H1 (cell line): Measurements from ENCODE around the gene SGSH. TPM values are rescaled to one million over a fixed set of nuclear protein-coding genes. Genes with fewer than 3 reads are reported as not detected.

Experiments used
- CTCF ChIA-PET: fragments of 300-600 bp; sonication (Branson Sonifier 250); formaldehyde crosslinking; loops from one replicate; lab custom pipeline; 2021; ENCODE audit not compliant: partially characterized antibody; lab: Charles Lee
- POLR2A ChIA-PET: fragments of 300-600 bp; sonication (Branson Sonifier 250); formaldehyde crosslinking; loops from one replicate; lab custom pipeline; 2021; ENCODE audit warnings: inconsistent platforms; ENCODE audit not compliant: partially characterized antibody; lab: Charles Lee
- DNase-seq, 2 experiments: peaks; one replicate each; pipeline versions ENCODE4 v3.0.0 to v3.0.0-alpha.2; 2010 to 2022; ENCODE audit warnings: low spot score in 2 of 2, low read depth in 1 of 2, mixed read lengths in 1 of 2
- FAIRE-seq: peaks from 2 replicates; lab custom pipeline; 2011; peaks lifted over from hg19 to GRCh38; lab: Jason Lieb, UNC
- H2AFZ ChIP-seq: 2 replicates; pipeline ENCODE4 v1.8.1; 2012; ENCODE audit warnings: low read length, inconsistent platforms
- H2AK5ac ChIP-seq: 2 replicates; pipeline ENCODE4 v1.6.1; 2013; ENCODE audit warnings: low read depth, low read length
- H2BK120ac ChIP-seq: replicated peaks from 2 replicates; pipeline ENCODE3; 2013; ENCODE audit warnings: low read depth, low read length, inconsistent platforms
- H2BK12ac ChIP-seq: 2 replicates; pipeline ENCODE4 v1.6.1; 2013; ENCODE audit warnings: low read depth, low read length
- H2BK15ac ChIP-seq: 2 replicates; pipeline ENCODE4 v1.6.1; 2013; ENCODE audit warnings: low read length
- H2BK20ac ChIP-seq: 2 replicates; pipeline ENCODE4 v1.6.1; 2013; ENCODE audit warnings: low read length
- H2BK5ac ChIP-seq: 2 replicates; pipeline ENCODE4 v1.6.1; 2013; ENCODE audit warnings: low read depth, low read length
- H3K14ac ChIP-seq: 2 replicates; pipeline ENCODE4 v1.6.1; 2013; ENCODE audit warnings: inconsistent platforms; ENCODE audit not compliant: insufficient read length
- H3K18ac ChIP-seq: 2 replicates; pipeline ENCODE4 v1.6.1; 2013; ENCODE audit warnings: low read length; ENCODE audit errors: extremely low read depth
- H3K23ac ChIP-seq: 2 replicates; pipeline ENCODE4 v1.6.1; 2013; ENCODE audit warnings: inconsistent platforms; ENCODE audit not compliant: insufficient read length
- H3K23me2 ChIP-seq: 2 replicates; pipeline ENCODE4 v1.6.1; 2013; ENCODE audit warnings: low read depth, low read length
- H3K27ac ChIP-seq: 2 replicates; pipeline ENCODE4 v1.6.1; 2011; ENCODE audit warnings: low read depth, low read length, inconsistent platforms
- H3K27me3 ChIP-seq, 4 experiments: replicated peaks in 1 of 4; 1 replicate in 1 of 4; 2 replicates in 3 of 4; pipeline versions ENCODE4 v1.6.1 to v1.8.1; 2011 to 2013; ENCODE audit warnings: low read length in 3 of 4, mild to moderate bottlenecking in 3 of 4, inconsistent platforms in 2 of 4, mixed read lengths in 2 of 4, moderate library complexity in 1 of 4; ENCODE audit not compliant: control insufficient read depth in 3 of 4, insufficient read depth in 3 of 4; ENCODE audit errors: extremely low read depth in 1 of 4
- H3K36me3 ChIP-seq, 4 experiments: 2 replicates each; pipeline versions ENCODE4 v1.6.1 to v1.8.1; 2011 to 2013; ENCODE audit warnings: mild to moderate bottlenecking in 4 of 4, low read length in 3 of 4, moderate library complexity in 2 of 4, control low read depth in 1 of 4, inconsistent platforms in 1 of 4; ENCODE audit not compliant: insufficient read depth in 4 of 4, control insufficient read depth in 2 of 4
- H3K4ac ChIP-seq: replicated peaks from 2 replicates; pipeline ENCODE3; 2013; ENCODE audit warnings: low read length, low read depth, mixed read lengths, inconsistent platforms; ENCODE audit not compliant: insufficient read length
- H3K4me1 ChIP-seq, 4 experiments: replicated peaks in 1 of 4; 1 replicate in 1 of 4; 2 replicates in 3 of 4; pipeline versions ENCODE4 v1.6.1 to v1.8.1; 2011 to 2013; ENCODE audit warnings: low read length in 3 of 4, inconsistent platforms in 2 of 4, mixed read lengths in 1 of 4; ENCODE audit not compliant: insufficient read depth in 4 of 4, control insufficient read depth in 3 of 4
- H3K4me2 ChIP-seq, 2 experiments: 2 replicates each; pipeline versions ENCODE4 v1.6.1 to v1.8.1; 2011 to 2013; ENCODE audit warnings: low read depth in 2 of 2, low read length in 2 of 2, control low read depth in 1 of 2, inconsistent platforms in 1 of 2, mild to moderate bottlenecking in 1 of 2; ENCODE audit not compliant: insufficient read depth in 1 of 2
- H3K4me3 ChIP-seq, 4 experiments: fragments of 200-600, 300-600 bp in 1 of 4; sonication (generic), shearing (Covaris generic), sonication (Bioruptor Twin) in 1 of 4; 2 replicates each; pipeline versions ENCODE4 v1.5.1 to v1.8.1; 2011 to 2016; ENCODE audit warnings: low read length in 4 of 4, low read depth in 3 of 4, control low read depth in 2 of 4, inconsistent platforms in 2 of 4, mild to moderate bottlenecking in 2 of 4, mixed read lengths in 1 of 4, moderate library complexity in 1 of 4; ENCODE audit not compliant: insufficient read depth in 2 of 4; ENCODE audit errors: extremely low read depth in 1 of 4
- H3K56ac ChIP-seq: replicated peaks from 2 replicates; pipeline ENCODE3; 2013; ENCODE audit warnings: low read depth, mild to moderate bottlenecking, mixed read lengths, low read length, inconsistent platforms; ENCODE audit not compliant: insufficient read length
- H3K79me1 ChIP-seq: 2 replicates; pipeline ENCODE4 v1.6.1; 2013; ENCODE audit warnings: low read depth, low read length, control low read depth
- H3K79me2 ChIP-seq, 2 experiments: 2 replicates each; pipeline versions ENCODE4 v1.6.1 to v1.8.1; 2012 to 2013; ENCODE audit warnings: low read length in 2 of 2, mild to moderate bottlenecking in 2 of 2, inconsistent platforms in 1 of 2; ENCODE audit not compliant: insufficient read depth in 2 of 2, control insufficient read depth in 1 of 2
- H3K9ac ChIP-seq, 4 experiments: replicated peaks in 1 of 4; 1 replicate in 1 of 4; 2 replicates in 3 of 4; pipeline versions ENCODE4 v1.6.1 to v1.8.1; 2011 to 2013; ENCODE audit warnings: low read depth in 3 of 4, low read length in 3 of 4, control low read depth in 2 of 4, mild to moderate bottlenecking in 2 of 4, moderate library complexity in 2 of 4, inconsistent platforms in 1 of 4; ENCODE audit errors: extremely low read depth in 1 of 4
- H3K9me3 ChIP-seq, 2 experiments: 2 replicates each; pipeline versions ENCODE4 v1.6.1 to v1.8.1; 2012 to 2013; ENCODE audit warnings: mild to moderate bottlenecking in 2 of 2, moderate library complexity in 2 of 2, control low read depth in 1 of 2, inconsistent platforms in 1 of 2, low read depth in 1 of 2, low read length in 1 of 2, mixed read lengths in 1 of 2; ENCODE audit not compliant: insufficient read depth in 2 of 2
- H4K20me1 ChIP-seq, 2 experiments: replicated peaks in 1 of 2; 2 replicates each; pipeline versions ENCODE3 to v1.8.1; 2011 to 2013; ENCODE audit warnings: inconsistent platforms in 2 of 2, low read length in 2 of 2, mild to moderate bottlenecking in 1 of 2; ENCODE audit not compliant: insufficient read depth in 2 of 2, control insufficient read depth in 1 of 2
- H4K5ac ChIP-seq: 2 replicates; pipeline ENCODE4 v1.6.1; 2013; ENCODE audit warnings: low read length, low read depth, mixed read lengths, inconsistent platforms; ENCODE audit not compliant: insufficient read length
- H4K8ac ChIP-seq: 2 replicates; pipeline ENCODE4 v1.8.0; 2013; ENCODE audit warnings: mild to moderate bottlenecking, moderate library complexity, low read length, inconsistent platforms; ENCODE audit not compliant: insufficient read depth; ENCODE audit errors: extremely low read depth
- H4K91ac ChIP-seq: replicated peaks from 2 replicates; pipeline ENCODE3; 2013; ENCODE audit warnings: low read length, mixed read lengths, inconsistent platforms; ENCODE audit not compliant: insufficient read length
- CBX5 ChIP-seq: fragments of 300-800, 300-1000 bp; sonication (generic); IDR thresholded peaks from 2 replicates; pipeline ENCODE4 v1.7.1; 2016; ENCODE audit warnings: antibody characterized with exemption, low read length, low read depth
- CEBPB ChIP-seq: IDR thresholded peaks from 2 replicates; pipeline ENCODE4 v1.6.1; 2012; ENCODE audit warnings: low read depth, low read length
- EGR1 ChIP-seq: IDR thresholded peaks from 2 replicates; pipeline ENCODE4 v1.6.1; 2011; ENCODE audit warnings: low read depth, low read length, borderline replicate concordance
- HDAC6 ChIP-seq: IDR thresholded peaks from one replicate; pipeline ENCODE4 v1.7.1; 2012; ENCODE audit warnings: low read depth, mild to moderate bottlenecking, inconsistent platforms, low read length, moderate library complexity
- KDM5A ChIP-seq: fragments of 200-600 bp; IDR thresholded peaks from 2 replicates; pipeline ENCODE4 v1.7.1; 2012; ENCODE audit warnings: mild to moderate bottlenecking, low read length, inconsistent platforms, mixed read lengths
- RFX5 ChIP-seq: IDR thresholded peaks from 2 replicates; pipeline ENCODE4 v1.6.1; 2011; ENCODE audit warnings: low read depth, low read length, improper control_type of control experiment, borderline replicate concordance
- RNF2 ChIP-seq: fragments of 200-900, 300-1000 bp; sonication (generic); IDR thresholded peaks from 2 replicates; pipeline ENCODE4 v1.7.1; 2016; ENCODE audit warnings: borderline replicate concordance, low read depth, mild to moderate bottlenecking, antibody characterized with exemption, low read length; ENCODE audit not compliant: poor library complexity, severe bottlenecking; ENCODE audit errors: missing control alignments
- SAP30 ChIP-seq: fragments of 300-600 bp; sonication (generic); IDR thresholded peaks from 2 replicates; pipeline ENCODE4 v1.7.1; 2012; ENCODE audit warnings: low read length, moderate library complexity, mild to moderate bottlenecking, inconsistent platforms; ENCODE audit not compliant: insufficient read depth, insufficient replicate concordance
- SIN3A ChIP-seq, 2 experiments: IDR thresholded peaks in 1 of 2; conservative IDR thresholded peaks in 1 of 2; 2 replicates each; pipeline ENCODE4 v1.6.1; 2011 to 2012; ENCODE audit warnings: low read length in 2 of 2, improper control_type of control experiment in 1 of 2, low read depth in 1 of 2, mild to moderate bottlenecking in 1 of 2
- TAF7 ChIP-seq: optimal IDR thresholded peaks from 2 replicates; pipeline ENCODE3; 2011; ENCODE audit warnings: low read depth, mild to moderate bottlenecking, inconsistent platforms, low read length, moderate library complexity, borderline replicate concordance
- WGBS, 2 experiments: shearing (Covaris generic) in 1 of 2; methylation state at CpG; one replicate each; pipeline versions ENCODE4 v1.1.6 to v1.1.7; 2013 to 2015; ENCODE audit warnings: low lambda C conversion rate in 2 of 2, mixed read lengths in 2 of 2, inconsistent platforms in 1 of 2, low coverage in 1 of 2, missing lambda C conversion rate in 1 of 2; ENCODE audit not compliant: insufficient replicate concordance in 2 of 2, insufficient coverage in 1 of 2, insufficient read length in 1 of 2; ENCODE audit errors: extremely low coverage in 1 of 2, missing lambda C conversion rate in 1 of 2; 5-methylcytosine and 5-hydroxymethylcytosine counted together
- polyA plus RNA-seq, 7 experiments: library from polyadenylated mRNA; depleted of rRNA in 3 of 7; stranded (reverse) in 5 of 7; unstranded in 2 of 7; fragments of >200 nt in 5 of 7; fragments of 200-250 nt in 2 of 7; gene quantifications; 1 replicate in 5 of 7; 2 replicates in 1 of 7; 4 replicates in 1 of 7; pipeline versions ENCODE4 v1.2.1 to v1.2.3, GENCODE V29; 2011 to 2013; ENCODE audit warnings: missing spikeins in 2 of 7, mixed read lengths in 2 of 7
- total RNA-seq: library from RNA; stranded (reverse); fragmentation: NEBNext Ultra II Directional; extraction: Animal tissue kit (Norgen Biotek cat#: 25700); gene quantifications from 2 replicates; pipeline ENCODE4 v1.2.1, GENCODE V29; 2021
- TF ChIP-seq, protein P1 (sequence below): IDR thresholded peaks from 2 replicates; pipeline ENCODE4 v1.6.1; 2011; ENCODE audit warnings: low read length, improper control_type of control experiment

Gene SGSH
- total and polyA plus RNA-seq, 2 of the 8 experiments (the other 6 are each of a cell fraction or from before 2014, with no cell fraction given): 18.0 to 19.6 TPM

DNA sequence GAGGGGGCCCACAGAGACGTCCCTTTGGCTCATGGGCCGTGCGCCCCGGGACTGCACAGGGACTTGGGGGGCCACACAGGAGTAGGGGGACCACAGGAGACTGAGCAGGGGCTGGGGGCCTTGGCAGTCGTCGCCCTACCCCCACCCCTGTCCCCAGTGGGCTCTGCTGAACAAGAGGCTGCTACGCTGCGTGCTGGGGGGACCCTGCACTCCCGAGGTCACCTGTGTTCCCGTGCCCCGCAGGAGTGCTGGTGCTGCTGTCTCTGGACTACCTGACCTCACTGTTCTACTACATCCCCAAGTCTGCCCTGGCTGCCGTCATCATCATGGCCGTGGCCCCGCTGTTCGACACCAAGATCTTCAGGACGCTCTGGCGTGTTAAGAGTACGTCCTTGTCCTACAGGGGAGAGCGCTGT is 26.1 kb upstream of the SGSH start:
- H3K36me3 ChIP-seq: peaks cover 0 to 8% (median 5%) of the 10 kb centered on the region in 4 experiments; a peak in 5 of 8 replicates
- H3K4me1 ChIP-seq: no peaks in the 10 kb centered on the region
- no peak overlapping the region for H3K18ac ChIP-seq
- H3K79me1 ChIP-seq: no peaks in the 10 kb centered on the region
- H3K4ac ChIP-seq: no peak overlapping the region
- peaks cover 0 to 3% of the 10 kb centered on the region in 2 experiments for H4K20me1 ChIP-seq
- POLR2A ChIA-PET: interaction anchor here (1.0 kb wide), 1 partner anchor 15 kb away, joined by 3 read pairs; no protein-coding TSS in a partner anchor
- no peak overlapping the region for H2AK5ac ChIP-seq
- no peak overlapping the region for H4K8ac ChIP-seq
- no peak overlapping the region for H3K14ac ChIP-seq
- H3K23ac ChIP-seq: no peak overlapping the region
- no peaks in the 10 kb centered on the region for H3K23me2 ChIP-seq
- DNase-seq: no peak
- H4K91ac ChIP-seq: no peak overlapping the region
- TF ChIP-seq CEBPB: no peak
- TF ChIP-seq HDAC6: no peak
- TF ChIP-seq RFX5: no peak
- TF ChIP-seq TAF7: no peak
- TF ChIP-seq SIN3A (conservative IDR thresholded peaks at IDR 0.05 in 1 of 2, IDR thresholded peaks at IDR 0.05 in 1 of 2; ENCODE audit: low read depth in 1 of 2, low read length in 2 of 2): no peak
- no peak for TF ChIP-seq EGR1
- TF ChIP-seq KDM5A: no peak
- TF ChIP-seq, protein P1, sequence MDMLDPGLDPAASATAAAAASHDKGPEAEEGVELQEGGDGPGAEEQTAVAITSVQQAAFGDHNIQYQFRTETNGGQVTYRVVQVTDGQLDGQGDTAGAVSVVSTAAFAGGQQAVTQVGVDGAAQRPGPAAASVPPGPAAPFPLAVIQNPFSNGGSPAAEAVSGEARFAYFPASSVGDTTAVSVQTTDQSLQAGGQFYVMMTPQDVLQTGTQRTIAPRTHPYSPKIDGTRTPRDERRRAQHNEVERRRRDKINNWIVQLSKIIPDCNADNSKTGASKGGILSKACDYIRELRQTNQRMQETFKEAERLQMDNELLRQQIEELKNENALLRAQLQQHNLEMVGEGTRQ: no peak
- no peak for TF ChIP-seq SAP30
- no peak for TF ChIP-seq RNF2
- TF ChIP-seq CBX5: no peak
- TF ChIP-seq, all 59 proteins: peak for 0
- Histone ChIP-seq H3K9ac (no peak overlapping the region), H3K4me3 (no peak overlapping the region), H3K9me3 (no peaks in the 10 kb centered on the region; a peak in 1 of 4 replicates), H2BK12ac (no peak overlapping the region), H2BK5ac (no peak overlapping the region), H3K56ac (no peak overlapping the region), H3K27ac (no peak overlapping the region), H4K5ac (no peak overlapping the region), H2BK120ac (no peak overlapping the region), H2BK15ac (no peak overlapping the region), H3K79me2 (no peaks in the 10 kb centered on the region), H3K4me2 (no peak overlapping the region), H3K27me3 (no peaks in the 10 kb centered on the region), H2AFZ (no peak overlapping the region), H2BK20ac (no peak overlapping the region)
- WGBS, 2 experiments: 95% methylated on average over 8 of the region's 19 CpGs; no CpG with 5 or more reads in 1 of the 2 experiments
- FAIRE-seq: no peak
- CTCF ChIA-PET: interaction anchor here (1.9 kb wide), 1 partner anchor 17 kb away, joined by 4 read pairs; no protein-coding TSS in a partner anchor
